NAMALWA (cell line): ENCODE data around the gene DOC2A.
A peak's percentile ranks its signal among the peaks of the same experiment; 100 is the strongest.
"Not testable (repeated sequence)": the region's sequence is repeated elsewhere in the genome, so short reads cannot be mapped to it uniquely, and the experiment has no call there.

Experiments
- DNase-seq: peaks from one replicate; pipeline ENCODE4 v3.0.0-alpha.2; 2015; ENCODE audit warnings: low spot score

DOC2A gene

GRCh38 chr16:30010844-30011713 lies at the start of gene DOC2A:
Gene DOC2A (minus strand): TSS chr16:30011027. CDS start chr16:30010222, 805 bp downstream.
- DNase-seq = no peak

GRCh38 chr16:30060346-30060745 lies 49.5 kb upstream of the DOC2A start:
- DNase-seq = no peak

GRCh38 chr16:30054959-30055553 lies 44.2 kb upstream of the DOC2A start:
- peak; percentile 71 for DNase-seq

- no peak for DNase-seq
These were observed 43.6 kb upstream of the DOC2A start for GRCh38 chr16:30054451-30054850.

- peak; percentile 20 for DNase-seq
These were observed 42.7 kb upstream of the DOC2A start for GRCh38 chr16:30053376-30054015.

GRCh38 chr16:30052671-30053372 lies 42.0 kb upstream of the DOC2A start:
- peak; percentile 92 for DNase-seq

GRCh38 chr16:30051518-30051917 lies 40.7 kb upstream of the DOC2A start:
- no peak for DNase-seq

- DNase-seq = no peak
These were observed 39.0 kb upstream of the DOC2A start for GRCh38 chr16:30049871-30050270.

GRCh38 chr16:30046588-30046987 lies 35.8 kb upstream of the DOC2A start:
- DNase-seq = no peak

- DNase-seq = no peak
These were observed 35.4 kb upstream of the DOC2A start for GRCh38 chr16:30046178-30046577.

- peak; percentile 63 for DNase-seq
These were observed 31.0 kb upstream of the DOC2A start for GRCh38 chr16:30041841-30042240.

GRCh38 chr16:30040690-30041089 lies 29.9 kb upstream of the DOC2A start:
- not testable (repeated sequence) for DNase-seq

- DNase-seq = peak; percentile 38
These were observed 29.4 kb upstream of the DOC2A start for GRCh38 chr16:30040221-30040620.

- DNase-seq = no peak
These were observed 22.4 kb upstream of the DOC2A start for GRCh38 chr16:30033270-30033669.

- peak; percentile 88 for DNase-seq
These were observed 21.4 kb upstream of the DOC2A start for GRCh38 chr16:30032083-30032819.

- no peak for DNase-seq
These were observed 20.7 kb upstream of the DOC2A start for GRCh38 chr16:30031477-30031918.

GRCh38 chr16:30030841-30031413 lies 20.1 kb upstream of the DOC2A start, which contains the start of gene TLCD3B:
Gene TLCD3B (minus strand): TSS chr16:30031271. CDS start chr16:30030527, 744 bp downstream.
- DNase-seq = no peak

- no peak for DNase-seq
These were observed 19.3 kb upstream of the DOC2A start for GRCh38 chr16:30030011-30030685.

- peak; percentile 56 for DNase-seq
These were observed 17.7 kb upstream of the DOC2A start for GRCh38 chr16:30028438-30029076.
